ENCODE measurements around the gene PRR15. TPM values are rescaled to one million over a fixed set of nuclear protein-coding genes. Genes with fewer than 3 reads are reported as not detected.
"Not testable (repeated sequence)": the region's sequence is repeated elsewhere in the genome, so short reads cannot be mapped to it uniquely, and the experiment has no call there.

The PRR15 gene, protein sequence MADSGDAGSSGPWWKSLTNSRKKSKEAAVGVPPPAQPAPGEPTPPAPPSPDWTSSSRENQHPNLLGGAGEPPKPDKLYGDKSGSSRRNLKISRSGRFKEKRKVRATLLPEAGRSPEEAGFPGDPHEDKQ
- not detected for total RNA-seq (ENCODE audit: insufficient read depth, low replicate concordance)

DNA sequence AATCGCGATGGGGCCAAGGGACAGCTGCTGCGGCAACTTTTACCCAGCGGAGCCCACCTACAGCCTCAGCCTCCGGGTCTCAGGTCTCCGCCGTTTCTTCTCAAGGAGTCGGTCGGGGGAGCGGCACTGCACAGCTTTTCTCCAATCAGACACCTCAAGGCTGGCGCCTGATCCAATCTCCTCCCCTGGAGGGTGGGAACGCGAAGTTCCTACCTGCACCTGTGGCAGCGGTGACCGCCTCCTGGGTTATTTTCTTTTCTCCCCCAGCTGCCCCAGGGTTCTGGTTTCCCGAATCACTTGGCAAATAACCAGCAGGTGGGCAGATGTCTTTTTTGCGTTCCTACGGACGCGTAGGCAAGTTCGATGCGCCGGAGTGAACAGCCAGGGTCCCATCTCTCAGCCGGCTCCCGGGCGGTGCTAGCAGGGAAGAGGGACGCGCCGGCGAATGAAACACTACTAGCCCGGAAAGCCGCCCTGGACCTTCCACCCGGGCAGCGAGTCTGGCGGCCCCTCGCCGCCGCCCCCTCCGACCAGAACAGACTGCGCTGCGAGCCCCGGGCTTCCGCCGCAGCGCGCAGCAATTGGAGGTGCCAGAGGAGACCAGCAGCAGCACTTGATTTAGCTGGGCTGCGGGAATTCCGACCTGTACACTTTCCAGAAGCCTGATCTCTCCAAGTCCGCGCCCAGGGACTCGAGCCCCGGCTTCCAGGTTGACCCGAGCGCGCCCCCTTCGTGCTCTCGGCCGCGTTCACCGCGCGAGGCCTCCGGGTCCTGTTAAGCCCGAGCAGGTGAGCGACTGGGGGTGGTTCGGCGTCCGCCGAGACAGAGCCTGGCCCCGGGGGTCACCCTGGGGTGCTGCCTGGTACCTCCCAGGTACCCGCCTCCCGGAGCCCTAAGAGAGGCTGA lies at the start of gene PRR15:
PRR15 (plus strand) TSS at position 246 of the 906 bp plus-strand sequence. CDS start 2,495 bp downstream, outside the sequence.
- peak; percentile 28 for DNase-seq (ENCODE audit: low spot score)

DNA sequence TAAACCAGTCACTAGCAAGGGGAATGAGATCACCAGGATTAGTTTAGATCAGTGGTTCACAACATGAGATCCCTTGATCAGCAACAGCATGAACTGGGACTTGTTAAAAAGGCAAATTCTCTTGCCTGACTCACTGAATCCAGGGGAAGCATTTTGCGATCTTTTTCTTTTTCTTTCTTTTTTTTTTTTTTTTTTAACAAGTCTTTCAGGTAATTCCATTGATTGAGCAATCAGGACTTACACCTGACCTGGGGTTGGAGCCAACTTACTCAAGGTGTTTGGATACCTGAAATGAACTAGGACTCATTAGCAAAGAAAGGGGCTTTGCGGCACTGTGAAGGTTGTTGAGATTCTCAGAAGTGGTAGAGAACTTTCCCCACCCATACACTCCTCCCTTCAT lies 47.1 kb upstream of the PRR15 start:
- peak; percentile 10 for DNase-seq (ENCODE audit: low spot score)

DNA sequence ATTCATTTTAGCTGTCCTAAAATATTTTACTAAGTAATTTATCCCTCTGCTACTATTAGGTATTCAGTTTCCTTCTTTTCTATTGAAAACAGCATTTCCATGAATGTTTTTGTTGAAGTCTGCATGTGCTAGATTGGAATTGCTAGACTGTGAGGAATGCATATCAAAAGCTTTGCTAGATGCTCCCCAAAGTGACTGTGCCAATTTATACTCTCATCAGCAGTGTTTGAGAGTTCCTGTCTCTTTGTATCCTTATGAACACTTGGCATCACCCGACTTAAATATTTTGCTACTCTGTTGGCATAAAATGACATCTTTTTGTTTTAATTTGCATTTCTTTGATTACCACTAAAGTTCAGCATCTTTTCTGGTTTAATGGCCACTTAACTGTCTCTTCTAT lies 45.0 kb upstream of the PRR15 start:
- peak; percentile 12 for DNase-seq (ENCODE audit: low spot score)

DNA sequence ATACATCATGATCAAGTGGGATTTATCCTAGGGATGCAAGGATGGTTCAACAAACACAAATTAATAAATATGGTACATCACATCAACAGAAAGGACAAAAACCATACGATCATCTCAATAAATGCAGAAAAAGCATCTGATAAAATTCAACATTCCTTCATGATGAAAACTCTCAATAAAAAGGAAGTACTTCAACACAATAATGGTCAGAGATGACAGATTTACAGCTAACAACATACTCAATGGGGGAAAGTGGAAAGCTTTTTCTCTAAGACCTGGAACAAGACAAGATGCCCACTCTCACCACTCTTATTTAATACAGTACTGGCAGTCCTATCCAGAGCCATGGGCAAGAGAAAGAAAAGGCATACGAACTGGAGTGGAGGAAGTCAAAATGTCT lies 39.9 kb upstream of the PRR15 start:
- DNase-seq (ENCODE audit: low spot score) = no peak

DNA sequence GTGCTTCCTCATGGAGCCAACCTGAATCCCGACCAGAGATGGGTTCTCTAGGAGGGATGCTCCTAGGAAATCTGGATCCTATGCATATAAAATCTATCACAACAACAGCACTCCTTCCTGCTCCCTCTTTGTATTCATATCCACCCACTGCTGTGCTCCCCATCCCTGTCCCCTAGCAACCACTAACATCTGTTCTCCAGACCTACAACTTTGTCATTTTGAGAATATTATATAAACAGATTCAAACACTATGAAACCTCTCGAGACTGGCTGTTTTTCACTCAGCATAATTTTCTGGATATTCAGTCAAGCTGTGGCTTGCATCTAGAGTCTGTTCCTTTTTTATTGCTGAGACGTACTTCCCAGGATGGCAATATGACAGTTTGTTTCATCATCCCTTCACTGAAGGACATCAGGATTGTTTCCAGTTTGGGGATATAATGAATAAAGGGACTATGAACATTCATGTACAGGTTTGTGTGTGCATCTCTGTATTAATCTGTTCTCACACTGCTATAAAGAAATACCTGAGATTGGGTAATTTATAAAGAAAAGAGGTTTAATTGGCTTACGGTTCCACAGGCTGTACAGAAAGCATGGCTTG lies 36.0 kb upstream of the PRR15 start:
- no peak for DNase-seq (ENCODE audit: low spot score)

DNA sequence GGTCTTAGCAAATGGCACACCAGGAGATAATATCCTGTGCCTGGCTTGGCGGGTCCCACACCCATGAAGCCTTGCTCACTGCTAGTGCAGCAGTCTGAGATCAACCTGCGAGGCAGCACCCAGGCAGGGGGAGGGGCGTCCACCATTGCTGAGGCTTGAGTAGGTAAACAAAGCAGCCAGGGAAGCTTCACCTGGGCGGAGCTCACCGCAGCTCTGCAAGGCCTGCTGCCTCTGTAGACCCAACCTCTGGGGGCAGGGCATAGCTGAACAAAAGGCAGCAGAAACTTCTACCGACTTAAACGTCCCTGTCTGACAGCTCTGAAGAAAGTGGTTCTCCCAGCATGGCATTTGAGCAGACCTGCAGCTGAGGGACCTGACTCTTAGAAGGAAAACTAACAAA lies 35.1 kb upstream of the PRR15 start:
- not testable (repeated sequence) for DNase-seq (ENCODE audit: low spot score)

DNA sequence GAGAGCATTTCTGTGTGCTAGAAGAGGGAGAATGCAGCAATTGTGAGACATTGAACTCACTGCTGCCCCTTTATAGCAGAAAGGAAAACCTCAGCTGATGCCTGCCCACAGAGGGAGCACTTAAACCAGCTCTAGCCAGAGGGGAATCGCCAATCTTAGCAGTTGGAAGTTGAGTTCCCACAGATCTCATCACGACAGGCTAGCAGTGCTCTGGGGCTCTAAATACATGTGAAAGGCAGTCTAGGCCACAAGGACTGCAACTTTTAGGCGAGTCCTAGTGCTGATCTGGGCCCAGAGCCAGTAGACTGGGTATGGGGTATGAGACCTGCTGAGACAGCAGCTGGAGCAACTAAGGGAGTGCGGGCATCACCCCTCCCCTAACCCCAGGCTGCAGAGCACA lies 25.2 kb upstream of the PRR15 start:
- DNase-seq (ENCODE audit: low spot score) = no peak

DNA sequence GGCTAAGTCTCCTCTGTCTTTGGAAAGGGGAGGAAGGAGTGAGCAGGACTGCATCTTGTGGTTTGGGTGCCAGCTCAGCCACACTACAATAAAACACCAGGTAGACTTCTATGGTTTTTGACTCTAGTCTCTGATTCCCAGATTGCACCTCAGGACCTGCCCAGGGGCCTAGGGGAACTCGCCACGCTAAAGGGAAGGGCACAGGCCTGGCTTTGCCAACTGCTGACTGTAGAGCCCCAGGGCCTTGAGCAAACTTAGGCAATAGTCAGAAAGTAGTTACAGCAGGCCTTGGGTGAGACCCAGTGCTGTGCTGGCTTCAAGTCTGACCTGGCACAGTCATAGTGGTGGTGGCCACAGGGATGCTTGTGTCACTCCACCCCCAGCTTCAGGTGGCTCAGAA lies 24.2 kb upstream of the PRR15 start:
- no peak for DNase-seq (ENCODE audit: low spot score)

DNA sequence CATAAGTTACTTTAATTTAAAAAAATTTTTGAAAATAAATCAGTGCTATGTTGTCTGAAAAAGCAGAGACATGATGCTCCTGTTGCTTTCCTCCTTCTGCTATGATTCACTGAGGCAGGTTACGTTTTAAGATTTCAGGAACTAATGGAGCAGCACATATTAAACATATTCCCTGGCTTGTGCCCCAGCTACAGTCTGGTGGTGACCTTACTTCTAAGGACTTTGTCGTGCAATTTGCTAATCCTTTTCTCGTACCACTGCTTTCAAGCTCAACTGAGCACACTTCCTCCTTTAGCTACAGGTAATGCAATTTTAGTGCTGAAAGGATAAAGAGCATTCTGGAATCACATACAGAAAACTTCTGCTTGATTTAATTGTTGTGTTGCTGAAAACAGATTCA lies 16.2 kb upstream of the PRR15 start:
- no peak for DNase-seq (ENCODE audit: low spot score)

DNA sequence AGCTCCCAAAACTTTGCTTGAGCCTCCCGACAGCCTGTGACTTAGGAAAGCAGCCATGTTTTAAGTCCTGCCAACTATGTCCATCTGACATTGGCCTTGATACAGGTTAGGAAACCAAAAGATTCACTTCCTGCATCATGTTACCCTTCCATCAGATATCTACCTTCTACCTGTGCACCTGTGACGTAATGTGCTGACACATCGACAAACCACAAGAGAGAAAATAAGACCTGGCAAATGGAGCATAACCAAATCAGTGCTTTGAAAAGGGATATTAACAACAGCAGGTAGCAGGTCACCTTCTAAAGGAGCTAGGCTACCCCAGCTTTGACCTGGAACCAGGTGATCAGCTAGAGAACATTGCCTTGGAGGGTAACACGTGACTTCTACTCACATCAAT lies 14.8 kb upstream of the PRR15 start:
- DNase-seq (ENCODE audit: low spot score) = no peak

DNA sequence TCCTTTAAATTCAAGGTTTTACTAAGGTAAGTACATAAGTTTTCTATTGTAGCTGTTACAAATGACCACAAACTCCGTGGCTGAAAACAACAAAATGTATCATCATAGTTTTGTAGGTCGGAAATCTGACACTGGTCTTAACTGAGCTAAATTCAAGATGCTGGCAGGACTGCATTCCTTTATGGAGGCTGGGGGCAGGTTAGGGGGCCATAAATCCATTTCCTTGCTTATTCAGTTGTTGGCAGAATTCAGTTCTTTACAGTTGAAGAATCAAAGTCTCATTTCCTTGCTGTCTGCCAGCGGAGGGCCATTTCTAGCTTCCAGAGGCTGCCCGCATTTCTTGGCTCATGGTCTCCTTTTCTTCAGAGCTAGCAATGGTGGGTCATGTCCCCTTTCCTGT lies 11.2 kb upstream of the PRR15 start:
- DNase-seq (ENCODE audit: low spot score) = no peak

DNA sequence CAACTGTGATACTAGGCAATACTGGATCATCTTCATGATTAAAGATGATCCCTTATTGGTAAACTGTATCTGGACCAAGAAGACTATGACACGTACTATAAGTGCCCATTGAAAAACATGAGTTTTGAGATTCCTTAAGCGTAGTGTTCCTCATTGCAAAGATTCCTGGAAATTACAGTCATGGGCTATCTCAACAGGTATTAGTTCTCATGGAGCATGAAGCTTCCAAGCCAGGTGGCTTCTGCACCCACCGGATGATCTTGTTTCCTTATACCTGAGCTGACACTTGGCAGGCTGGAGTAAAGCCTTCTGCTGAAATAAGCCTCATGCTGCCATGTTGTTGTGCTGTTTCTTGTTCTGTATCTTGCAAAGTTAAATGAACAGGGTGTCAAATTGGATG lies 8.6 kb upstream of the PRR15 start:
- DNase-seq (ENCODE audit: low spot score) = no peak

DNA sequence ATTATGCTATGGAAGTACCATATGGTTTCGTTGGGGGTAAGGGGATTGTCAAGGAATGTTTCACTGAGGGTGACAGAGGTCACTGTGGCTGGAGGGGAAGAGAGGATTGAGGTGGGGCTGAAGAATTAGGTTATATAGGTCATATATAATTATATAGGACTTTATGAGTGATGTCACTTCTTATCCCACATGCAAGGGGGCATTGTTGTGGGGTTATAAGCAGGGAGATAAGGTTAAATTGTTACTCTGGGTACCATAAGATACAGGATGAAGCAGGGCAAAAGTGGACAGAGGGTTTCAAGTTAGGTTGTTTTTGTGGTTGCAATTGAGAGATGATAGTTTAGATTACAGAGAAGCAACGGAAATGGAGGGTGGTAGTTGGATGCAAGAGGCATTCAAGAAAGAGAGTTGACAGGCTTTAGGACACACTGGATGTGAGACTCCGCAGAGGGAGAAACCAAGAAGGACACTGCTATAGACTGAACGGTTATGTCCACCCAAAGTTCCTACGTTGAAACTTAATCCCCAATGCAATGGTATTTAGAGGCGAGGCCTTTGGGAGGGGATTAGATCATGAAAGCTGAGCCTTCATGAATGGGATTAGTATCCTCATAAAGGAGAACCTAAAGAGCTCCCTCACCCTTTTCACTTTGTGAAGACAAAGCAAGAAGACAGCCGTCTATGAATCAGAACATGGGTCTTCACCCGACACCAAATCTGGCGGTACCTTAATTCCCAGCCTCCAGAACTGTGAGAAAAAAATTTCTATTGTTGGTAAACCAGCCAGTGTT lies 7.0 kb upstream of the PRR15 start:
- no peak for DNase-seq (ENCODE audit: low spot score)

DNA sequence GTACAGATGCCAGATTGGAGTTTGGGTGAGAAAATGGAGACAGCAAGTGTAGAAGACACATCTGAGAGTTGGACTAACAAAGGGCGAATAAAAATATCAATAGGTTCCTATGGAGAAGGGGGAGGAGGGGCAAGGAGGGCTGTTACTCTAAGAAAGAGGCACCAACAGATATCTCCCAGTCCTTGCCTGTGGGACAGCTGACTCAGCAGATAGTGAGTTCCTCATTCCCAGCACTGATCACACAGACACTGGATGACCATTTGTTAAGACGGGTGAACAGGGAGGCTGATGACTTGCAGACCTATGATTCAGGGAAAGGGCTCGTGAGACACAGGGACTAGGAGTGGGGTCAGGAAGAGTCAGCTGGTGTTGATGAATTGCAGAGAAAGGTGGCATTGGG lies 5.7 kb upstream of the PRR15 start:
- peak; percentile 42 for DNase-seq (ENCODE audit: low spot score)

DNA sequence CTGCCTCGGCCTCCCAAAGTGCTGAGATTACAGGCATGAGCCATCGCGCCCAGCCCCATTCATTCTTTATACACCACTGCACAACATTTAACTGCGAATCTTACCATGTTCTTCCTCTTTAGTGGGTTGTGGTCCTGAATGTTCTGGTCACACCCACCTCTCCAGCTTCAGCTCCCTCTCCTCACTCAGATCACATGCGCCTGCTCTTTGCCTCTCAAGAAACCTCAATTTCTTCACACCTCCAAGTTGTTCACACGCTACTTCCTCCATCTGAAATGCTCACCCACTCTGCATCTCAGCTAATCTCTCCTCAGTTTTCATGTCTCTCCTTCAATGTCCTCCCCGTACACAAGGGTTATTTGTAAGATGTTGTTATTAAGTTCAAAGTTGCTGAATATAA lies 2.4 kb upstream of the PRR15 start:
- DNase-seq (ENCODE audit: low spot score) = no peak

DNA sequence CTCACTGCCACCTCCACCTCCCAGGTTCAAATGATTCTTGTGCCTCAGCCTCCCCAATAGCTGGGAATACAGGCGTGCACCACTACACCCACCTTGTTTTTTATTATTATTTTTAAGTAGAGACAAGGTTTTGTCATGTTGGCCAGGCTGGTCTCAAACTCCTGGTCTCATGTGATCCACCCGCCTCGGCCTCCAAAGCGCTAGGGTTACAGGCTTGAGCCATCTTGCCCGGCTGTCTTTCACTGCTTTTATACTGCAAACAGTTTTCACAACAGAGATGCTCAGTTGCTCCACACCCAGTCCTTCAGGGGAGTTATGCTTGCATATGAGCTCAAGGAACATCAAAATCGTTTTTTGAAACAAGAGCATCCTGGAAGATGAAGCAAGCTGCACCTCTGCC lies 1.3 kb upstream of the PRR15 start:
- DNase-seq (ENCODE audit: low spot score) = no peak

DNA sequence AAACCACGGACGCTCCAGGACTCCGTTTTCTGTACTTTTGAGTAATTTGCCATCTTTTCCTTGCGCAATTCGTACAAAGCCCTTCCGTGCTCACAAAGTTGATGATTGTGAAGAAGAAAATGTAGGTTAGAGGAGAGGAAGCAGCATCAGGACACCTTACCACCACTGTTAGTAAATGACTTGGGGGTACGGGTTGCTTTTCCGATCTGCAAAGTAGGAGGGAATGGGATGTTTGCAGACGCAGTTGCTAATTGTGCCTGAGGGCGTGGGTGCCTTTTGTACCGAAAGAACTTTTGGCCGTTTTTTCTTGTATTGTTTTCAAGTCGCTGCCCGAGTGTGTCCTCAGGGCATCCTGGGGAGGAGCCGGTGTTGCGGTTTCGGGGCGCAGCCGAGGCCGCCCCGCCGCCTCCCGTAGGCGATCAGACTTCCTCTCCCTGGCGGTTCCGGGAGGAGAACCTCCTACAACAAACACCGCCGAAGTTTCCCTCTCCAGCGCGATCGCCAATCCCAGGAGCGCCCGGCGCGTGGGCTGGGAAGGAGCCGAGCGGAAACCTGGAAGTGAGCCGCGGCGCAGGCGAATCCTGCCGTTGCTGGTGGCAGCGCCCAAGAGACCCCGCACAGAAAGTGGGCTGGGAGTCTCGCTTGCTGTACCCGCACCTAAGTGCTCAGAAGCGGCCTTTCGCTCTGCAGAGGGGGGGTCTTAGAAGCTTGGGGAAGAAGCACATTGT lies 1.0 kb downstream of the PRR15 start:
- peak; percentile 61 for DNase-seq (ENCODE audit: low spot score)

DNA sequence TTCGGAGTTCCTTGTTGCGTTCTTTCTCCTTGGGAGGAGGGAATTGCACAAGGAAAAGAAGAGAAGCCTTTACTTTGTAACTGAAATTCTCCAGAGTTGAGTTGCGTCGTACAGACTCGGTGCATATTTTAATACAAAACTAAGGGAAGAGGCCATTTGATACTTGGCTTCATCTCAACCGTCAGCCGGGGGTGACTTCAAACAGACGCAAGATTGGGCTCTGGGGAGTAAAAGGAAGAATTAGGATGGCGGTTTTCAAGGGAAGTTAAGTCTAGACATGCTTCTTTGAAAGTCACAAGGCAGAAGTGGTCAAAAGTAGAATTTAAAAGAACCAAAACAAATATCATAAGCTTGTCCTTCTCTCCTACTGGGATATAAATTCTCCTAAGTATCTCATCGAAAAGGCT lies 1.6 kb downstream of the PRR15 start:
- DNase-seq (ENCODE audit: low spot score) = peak; percentile 42

DNA sequence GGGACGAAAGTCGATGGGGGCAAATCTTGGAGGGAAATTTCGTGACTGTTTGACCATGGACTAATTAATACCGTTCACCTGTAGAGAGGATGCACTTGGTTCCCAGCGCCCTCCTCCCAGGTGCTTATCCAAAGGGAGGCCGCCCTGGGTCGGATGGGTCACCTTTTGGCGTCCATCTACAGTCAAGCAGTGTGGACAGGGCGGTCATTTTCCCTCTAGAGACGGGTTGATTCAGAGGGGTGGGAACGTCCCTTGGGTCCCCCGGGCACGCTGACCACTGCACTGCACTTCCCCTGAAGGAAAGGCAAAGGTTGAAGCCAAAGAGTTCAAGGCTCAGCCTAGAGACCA lies 2.0 kb downstream of the PRR15 start:
- no peak for DNase-seq (ENCODE audit: low spot score)

DNA sequence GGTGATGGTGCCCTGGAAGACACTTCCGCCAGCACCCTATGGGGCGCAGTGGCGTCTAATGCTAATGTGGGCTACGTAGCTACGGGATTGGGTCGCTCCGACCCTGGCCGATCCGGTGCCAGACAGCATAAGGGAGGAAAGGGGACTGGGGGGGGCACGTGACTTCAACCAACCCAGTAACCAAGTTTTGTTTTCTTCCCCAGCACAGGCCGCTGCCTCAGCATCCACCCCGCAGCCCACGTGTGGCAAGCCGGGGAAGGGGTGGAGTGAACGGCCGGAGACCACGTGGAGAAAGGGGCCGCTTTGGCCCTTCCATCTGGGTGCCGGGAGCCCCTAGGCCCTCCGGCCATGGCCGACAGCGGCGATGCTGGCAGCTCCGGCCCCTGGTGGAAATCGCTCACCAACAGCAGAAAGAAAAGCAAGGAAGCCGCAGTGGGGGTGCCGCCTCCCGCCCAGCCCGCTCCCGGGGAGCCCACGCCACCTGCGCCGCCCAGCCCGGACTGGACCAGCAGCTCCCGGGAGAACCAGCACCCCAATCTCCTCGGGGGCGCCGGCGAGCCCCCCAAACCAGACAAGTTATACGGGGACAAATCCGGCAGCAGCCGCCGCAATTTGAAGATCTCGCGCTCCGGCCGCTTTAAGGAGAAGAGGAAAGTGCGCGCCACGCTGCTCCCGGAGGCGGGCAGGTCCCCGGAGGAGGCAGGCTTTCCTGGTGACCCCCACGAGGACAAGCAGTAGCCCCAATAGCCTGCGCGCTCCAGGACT lies 2.5 kb downstream of the PRR15 start:
- DNase-seq (ENCODE audit: low spot score) = peak; percentile 14

DNA sequence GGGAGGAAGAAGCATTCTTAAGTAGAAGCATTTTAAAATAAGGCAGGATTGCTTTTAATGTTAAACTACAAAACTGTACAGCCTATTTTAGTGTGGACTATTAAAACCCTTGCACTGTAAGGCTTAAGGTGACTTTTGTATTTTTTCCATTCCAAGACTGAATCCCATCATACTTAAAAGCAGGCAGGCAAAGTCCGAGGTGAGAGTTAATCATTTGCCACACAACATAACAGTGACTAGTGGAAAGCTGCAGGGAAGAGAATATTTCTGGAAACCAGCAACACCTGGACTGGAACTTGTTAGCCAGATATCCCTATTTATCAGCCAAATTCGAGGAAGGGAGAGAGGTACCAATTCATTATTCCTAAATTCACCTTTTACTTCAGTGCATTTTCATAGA lies 3.5 kb downstream of the PRR15 start:
- DNase-seq (ENCODE audit: low spot score) = no peak
